Endothelial cell (in vitro differentiated cells): ENCODE results near the gene ABO. TPM values are rescaled to one million over a fixed set of nuclear protein-coding genes. Genes with fewer than 3 reads are reported as not detected.

Source experiments
- DNase-seq: peaks from one replicate; pipeline ENCODE4 v3.0.0; 2021; ENCODE audit warnings: low spot score
- H3K27ac Mint-ChIP-seq: one replicate; pipeline ENCODE4 v1.8.0; 2021; ENCODE audit warnings: mixed read lengths, inconsistent platforms; ENCODE audit not compliant: unreplicated experiment
- H3K27me3 Mint-ChIP-seq: one replicate; pipeline ENCODE4 v1.8.0; 2021; ENCODE audit warnings: mild to moderate bottlenecking, moderate library complexity, mixed read lengths, inconsistent platforms; ENCODE audit not compliant: unreplicated experiment
- H3K36me3 Mint-ChIP-seq: one replicate; pipeline ENCODE4 v1.8.0; 2021; ENCODE audit warnings: mild to moderate bottlenecking, low read depth, mixed read lengths, inconsistent platforms; ENCODE audit not compliant: unreplicated experiment
- H3K4me1 Mint-ChIP-seq: one replicate; pipeline ENCODE4 v1.8.0; 2021; ENCODE audit warnings: mild to moderate bottlenecking, mixed read lengths, inconsistent platforms; ENCODE audit not compliant: unreplicated experiment
- H3K4me3 Mint-ChIP-seq: one replicate; pipeline ENCODE4 v1.8.0; 2021; ENCODE audit warnings: mild to moderate bottlenecking, mixed read lengths, inconsistent platforms; ENCODE audit not compliant: unreplicated experiment
- H3K9me3 Mint-ChIP-seq: one replicate; pipeline ENCODE4 v1.8.0; 2021; ENCODE audit warnings: mixed read lengths, inconsistent platforms; ENCODE audit not compliant: unreplicated experiment
- total RNA-seq: library from RNA; stranded (reverse); fragmentation: NEBNext Ultra II Directional; extraction: Animal tissue kit (Norgen Biotek cat#: 25700); gene quantifications from one replicate; pipeline ENCODE4 v1.2.1, GENCODE V29; 2021; ENCODE audit not compliant: unreplicated experiment
- TF ChIP-seq, protein P1 (sequence below): fragments of 200-600 bp; sonication (generic); IDR thresholded peaks from one replicate; pipeline ENCODE4 v1.5.0; 2021; ENCODE audit warnings: antibody characterized with exemption; ENCODE audit not compliant: unreplicated experiment

Gene ABO
- total RNA-seq, 1 donor from 2014 or later = 1.4 TPM

DNA sequence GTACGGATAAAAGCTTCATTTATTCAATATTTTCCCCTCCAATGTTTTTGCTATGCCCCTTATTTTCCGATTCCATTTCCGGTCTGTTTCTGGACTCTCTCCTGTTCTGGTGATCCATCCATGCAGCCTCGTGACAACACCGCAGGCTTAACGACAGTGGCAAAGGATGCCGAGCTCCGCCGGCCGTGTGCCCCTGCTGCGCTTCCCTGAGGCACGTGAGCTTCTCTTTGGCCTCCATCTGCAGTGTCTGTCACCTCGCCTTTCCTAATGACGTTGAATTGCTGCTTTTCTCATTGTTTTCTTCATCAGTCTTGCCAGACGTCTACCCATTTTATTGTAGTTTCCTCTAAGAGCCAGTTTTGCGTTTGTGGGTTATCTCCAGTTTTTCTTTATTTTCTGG lies 32.3 kb upstream of the ABO start:
- H3K9me3 Mint-ChIP-seq = peaks cover 5% of the 10 kb centered on the region
- H3K4me3 Mint-ChIP-seq = no peak overlapping the region
- TF ChIP-seq, protein P1, sequence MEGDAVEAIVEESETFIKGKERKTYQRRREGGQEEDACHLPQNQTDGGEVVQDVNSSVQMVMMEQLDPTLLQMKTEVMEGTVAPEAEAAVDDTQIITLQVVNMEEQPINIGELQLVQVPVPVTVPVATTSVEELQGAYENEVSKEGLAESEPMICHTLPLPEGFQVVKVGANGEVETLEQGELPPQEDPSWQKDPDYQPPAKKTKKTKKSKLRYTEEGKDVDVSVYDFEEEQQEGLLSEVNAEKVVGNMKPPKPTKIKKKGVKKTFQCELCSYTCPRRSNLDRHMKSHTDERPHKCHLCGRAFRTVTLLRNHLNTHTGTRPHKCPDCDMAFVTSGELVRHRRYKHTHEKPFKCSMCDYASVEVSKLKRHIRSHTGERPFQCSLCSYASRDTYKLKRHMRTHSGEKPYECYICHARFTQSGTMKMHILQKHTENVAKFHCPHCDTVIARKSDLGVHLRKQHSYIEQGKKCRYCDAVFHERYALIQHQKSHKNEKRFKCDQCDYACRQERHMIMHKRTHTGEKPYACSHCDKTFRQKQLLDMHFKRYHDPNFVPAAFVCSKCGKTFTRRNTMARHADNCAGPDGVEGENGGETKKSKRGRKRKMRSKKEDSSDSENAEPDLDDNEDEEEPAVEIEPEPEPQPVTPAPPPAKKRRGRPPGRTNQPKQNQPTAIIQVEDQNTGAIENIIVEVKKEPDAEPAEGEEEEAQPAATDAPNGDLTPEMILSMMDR = no peak
- H3K27ac Mint-ChIP-seq = no peak overlapping the region
- no peak for DNase-seq
- H3K4me1 Mint-ChIP-seq = no peaks in the 10 kb centered on the region
- peaks cover 2% of the 10 kb centered on the region for H3K27me3 Mint-ChIP-seq
- no peaks in the 10 kb centered on the region for H3K36me3 Mint-ChIP-seq

DNA sequence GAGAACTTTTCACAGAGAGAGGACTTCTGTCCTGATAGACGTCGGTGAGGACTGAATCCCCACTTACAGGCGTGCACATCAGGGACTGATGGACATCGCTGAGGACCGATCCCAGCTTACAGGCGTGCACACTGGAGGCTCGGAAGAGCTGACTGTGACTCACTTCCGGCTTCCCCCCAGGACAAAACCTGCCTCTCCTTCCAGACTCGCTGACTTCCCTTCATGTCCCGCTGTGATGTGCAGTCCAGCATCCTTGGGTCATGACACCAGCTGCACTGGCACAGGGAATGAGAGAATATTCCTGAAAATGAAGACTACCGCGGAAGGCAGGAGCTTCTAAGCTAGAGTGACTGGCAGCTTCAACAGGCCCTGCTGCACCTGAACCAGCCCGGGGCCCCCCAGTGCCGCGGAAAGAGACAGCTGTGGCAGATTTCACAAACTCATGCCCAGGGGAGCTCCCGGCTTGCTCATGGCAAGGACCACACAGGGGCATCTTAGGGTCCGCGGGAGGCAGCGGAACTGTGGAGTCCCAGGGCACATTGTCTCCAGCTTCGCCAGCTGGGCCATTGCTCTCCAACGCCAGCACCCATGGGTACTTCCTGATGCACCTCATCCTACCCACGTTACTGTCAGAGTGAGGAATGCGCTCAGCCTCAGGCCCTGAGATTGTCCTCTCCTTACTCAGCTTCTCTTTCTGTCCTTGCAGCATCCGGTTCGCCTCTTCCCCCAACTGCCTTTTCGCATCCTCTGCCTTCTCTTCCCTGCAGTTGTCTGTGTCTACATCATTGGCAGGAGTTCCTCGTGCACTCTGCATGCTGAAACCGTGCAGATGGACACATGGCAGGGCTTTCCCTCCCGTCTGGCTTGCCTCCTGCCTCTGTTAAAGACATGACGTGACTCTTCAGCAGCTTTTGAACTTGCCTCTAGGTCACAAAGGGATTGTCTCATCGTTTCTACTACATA lies 31.5 kb upstream of the ABO start:
- Mint-ChIP-seq H3K9me3 (peaks cover 5% of the 10 kb centered on the region), H3K27me3 (peaks cover 2% of the 10 kb centered on the region), H3K36me3 (no peaks in the 10 kb centered on the region), H3K4me3 (no peak overlapping the region), H3K4me1 (no peaks in the 10 kb centered on the region), H3K27ac (no peak overlapping the region)
- DNase-seq = no peak
- TF ChIP-seq, protein P1 = no peak

DNA sequence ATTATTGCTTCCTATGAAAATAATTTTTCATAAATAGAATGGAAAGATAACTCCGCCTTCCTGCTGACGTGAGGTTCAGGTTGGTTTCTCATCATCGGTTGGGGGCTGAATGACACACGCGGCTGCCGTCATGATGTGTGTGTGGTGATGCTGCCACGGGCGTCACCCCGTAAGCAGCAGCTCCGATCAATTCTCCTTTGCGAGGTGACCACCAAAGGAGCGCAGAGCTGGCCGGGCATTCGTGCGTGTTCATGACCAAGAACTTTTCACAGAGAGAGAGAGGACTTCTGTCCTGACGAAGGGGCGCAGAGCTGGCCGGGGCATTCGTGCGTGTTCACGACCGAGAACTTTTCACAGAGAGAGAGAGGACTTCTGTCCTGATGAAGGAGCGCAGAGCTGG lies 30.7 kb upstream of the ABO start:
- Mint-ChIP-seq H3K9me3 (peaks cover 5% of the 10 kb centered on the region), H3K4me1 (no peaks in the 10 kb centered on the region), H3K4me3 (no peak overlapping the region), H3K27ac (no peak overlapping the region), H3K36me3 (no peaks in the 10 kb centered on the region), H3K27me3 (peaks cover 3% of the 10 kb centered on the region)
- TF ChIP-seq, protein P1 = no peak
- no peak for DNase-seq

DNA sequence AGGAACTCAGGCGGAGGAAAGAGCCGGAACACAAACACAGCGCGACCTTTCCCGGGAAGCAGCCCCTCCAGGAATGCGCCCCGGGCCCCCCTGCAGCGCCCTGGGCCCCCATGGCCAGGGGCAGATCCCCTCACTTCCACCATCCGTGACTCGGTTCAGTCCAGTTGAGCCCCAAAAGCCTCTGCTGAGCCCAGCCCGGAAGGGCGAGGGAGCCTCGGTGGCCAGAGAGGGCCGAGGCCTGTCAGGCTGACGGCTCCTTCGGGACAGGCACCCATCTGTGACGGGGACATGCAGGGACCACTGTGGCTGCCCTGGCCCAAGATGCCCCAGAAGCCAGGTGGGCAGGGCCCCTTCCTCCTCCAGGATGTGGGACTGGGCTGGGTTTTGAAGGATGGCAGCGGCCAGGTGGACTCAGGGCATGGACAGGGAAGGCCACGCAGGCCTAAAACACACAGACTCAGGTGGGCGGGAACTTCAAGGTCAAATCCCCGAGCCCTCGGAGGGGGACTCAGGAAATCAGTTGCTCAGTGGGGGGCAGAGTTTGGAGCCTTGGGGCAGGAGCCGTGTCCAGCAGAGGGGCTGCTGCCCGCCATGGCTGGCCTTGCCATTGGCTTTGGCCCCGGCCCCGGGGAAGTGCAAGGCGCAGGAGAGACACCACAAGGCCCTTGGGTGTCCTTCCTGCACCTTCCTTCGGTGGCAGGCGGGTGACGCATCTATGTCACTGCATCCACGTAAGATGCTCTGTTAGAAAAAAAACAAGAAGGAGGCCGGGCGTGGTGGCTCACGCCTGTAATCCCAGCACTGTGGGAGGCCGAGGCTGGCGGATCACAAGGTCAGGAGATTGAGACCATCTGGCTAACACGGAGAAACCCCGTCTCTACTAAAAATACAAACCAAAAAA lies 29.7 kb upstream of the ABO start:
- H3K4me1 Mint-ChIP-seq = no peaks in the 10 kb centered on the region
- H3K27me3 Mint-ChIP-seq = peaks cover 3% of the 10 kb centered on the region
- TF ChIP-seq, protein P1 = no peak
- no peak for DNase-seq
- no peak overlapping the region for H3K4me3 Mint-ChIP-seq
- H3K36me3 Mint-ChIP-seq = no peaks in the 10 kb centered on the region
- H3K9me3 Mint-ChIP-seq = peaks cover 2% of the 10 kb centered on the region
- H3K27ac Mint-ChIP-seq = no peak overlapping the region
